Embryonic facial prominence (tissue), 1 donor: ENCODE measurements around the gene TTC39B.

Experiments used
- DNase-seq: peaks from one replicate; pipeline ENCODE4 v3.0.0-alpha.2; 2016; ENCODE audit errors: extremely low spot score

The TTC39B gene

DNA sequence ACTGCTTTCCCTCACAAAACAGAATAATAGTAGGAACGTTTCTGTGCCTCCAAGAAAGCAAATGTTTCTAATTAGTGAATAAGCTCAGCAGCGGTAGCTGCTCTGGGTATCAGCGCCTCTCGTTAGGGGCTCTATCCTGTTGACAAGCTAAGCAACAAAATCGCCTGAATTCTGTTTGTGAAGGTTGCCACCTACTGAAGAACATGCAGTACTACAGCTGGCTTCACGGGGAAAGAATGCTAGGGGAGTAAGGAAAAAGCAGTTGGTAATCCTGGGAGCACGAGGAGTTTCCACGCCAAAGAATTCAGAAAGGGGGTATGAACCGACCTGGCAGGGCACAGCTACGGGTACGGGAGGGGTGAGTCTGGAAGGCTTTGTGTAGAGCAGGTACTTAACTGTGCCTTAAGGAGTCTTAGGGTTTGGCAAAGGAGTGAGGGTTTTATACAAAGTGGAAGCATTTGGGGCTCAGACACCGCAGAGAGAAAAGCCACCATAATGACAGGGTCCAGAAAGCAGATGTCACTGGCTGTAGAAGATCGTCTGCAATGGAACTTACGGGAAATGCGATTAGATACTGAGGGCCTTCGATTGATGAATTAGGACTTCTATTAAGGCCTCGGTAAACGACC, 171.7 kb downstream of the TTC39B start:
- DNase-seq: peak; percentile 78

DNA sequence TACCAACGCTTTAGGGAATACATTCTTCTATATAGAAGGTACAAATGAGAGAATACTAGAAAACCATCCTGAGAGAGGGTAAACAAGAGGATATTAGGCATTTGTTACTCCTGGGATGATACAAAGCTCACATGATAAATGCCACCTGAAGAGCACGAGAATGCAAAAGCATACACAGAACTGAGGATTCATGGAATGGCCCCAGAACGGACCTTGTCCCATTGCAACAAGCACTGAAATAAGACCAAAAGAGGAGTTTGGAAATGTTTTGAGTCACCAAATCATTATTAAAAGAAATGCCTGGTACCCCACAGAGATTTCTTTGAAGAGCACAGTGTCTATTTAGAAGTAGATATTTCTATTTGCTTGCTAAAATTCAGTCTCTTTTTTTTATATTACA, 173.5 kb downstream of the TTC39B start:
- no peak for DNase-seq

DNA sequence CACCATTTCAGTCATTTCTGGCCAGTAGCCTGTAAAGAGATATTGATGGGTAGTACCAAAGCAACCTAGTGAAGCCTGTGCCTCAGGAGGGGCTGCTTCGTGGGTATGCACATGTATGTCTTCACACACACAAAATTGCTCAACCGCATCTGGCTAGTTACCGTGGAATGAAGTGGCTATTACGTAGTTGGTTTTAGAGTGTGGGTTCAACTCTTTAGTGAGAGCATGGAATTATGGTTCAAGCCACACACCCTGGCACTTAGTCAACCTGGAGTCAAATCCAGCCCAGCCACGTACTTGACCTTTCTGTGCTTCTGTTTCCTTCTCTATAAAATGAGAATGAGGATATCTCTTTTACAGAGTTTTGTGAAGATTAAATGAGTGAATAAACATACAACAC, 174.9 kb downstream of the TTC39B start:
- DNase-seq: no peak

DNA sequence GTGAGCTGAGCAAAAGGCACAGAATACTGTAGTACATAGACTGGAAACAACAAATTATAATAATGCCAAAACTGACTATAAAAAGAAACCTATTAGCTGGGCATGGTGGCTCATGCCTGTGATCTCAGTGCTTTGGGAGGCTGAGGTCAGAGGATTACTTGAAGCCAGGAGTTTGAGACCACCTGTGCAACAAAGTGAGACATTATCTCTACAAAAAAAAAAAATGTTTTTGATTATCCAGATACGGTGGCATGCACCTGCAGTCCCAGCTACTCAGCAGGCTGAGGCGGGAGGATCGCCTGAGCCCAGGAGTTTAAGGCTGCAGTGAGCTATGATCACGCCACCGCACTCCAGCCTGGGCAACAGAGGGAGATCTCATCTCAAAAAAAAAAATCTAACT, 175.9 kb downstream of the TTC39B start:
- DNase-seq: no peak

DNA sequence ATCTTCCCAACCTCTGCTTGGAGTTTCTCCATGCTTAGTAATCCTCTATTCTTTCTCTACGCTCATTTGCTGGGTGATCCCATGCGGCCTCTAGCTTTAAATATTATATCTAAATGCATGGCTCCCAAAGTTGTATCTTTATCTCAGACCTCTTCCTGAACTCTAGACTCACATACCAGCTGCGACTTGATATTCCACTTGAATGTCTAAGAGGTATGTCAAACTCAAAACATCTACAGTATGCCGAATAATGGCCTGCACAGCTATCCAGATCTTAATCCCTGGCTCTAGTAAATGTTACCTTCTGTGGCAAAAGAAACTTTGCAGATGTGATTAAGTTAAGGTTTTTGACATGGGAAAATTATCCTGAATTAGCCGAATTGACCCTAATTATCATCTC, 179.2 kb downstream of the TTC39B start:
- no peak for DNase-seq

DNA sequence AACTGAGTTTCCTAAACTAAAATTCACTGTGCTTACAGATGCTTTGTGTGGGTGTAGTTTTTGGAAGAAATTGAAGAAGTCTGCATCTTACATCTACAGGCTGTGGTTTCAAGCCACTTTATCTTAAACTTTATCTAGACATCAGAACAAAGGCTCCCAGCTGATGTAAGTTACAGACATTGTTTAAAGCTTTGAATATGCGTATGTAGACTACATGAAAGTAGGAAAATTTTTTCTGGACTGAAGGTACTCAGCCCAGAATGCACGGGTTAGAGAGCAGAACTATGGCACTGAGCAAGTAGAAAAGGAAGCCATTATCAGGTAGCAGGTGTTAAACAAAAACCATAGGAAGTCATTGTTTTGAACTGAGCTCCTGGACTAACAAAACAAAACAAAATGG, 185.4 kb downstream of the TTC39B start:
- no peak for DNase-seq

DNA sequence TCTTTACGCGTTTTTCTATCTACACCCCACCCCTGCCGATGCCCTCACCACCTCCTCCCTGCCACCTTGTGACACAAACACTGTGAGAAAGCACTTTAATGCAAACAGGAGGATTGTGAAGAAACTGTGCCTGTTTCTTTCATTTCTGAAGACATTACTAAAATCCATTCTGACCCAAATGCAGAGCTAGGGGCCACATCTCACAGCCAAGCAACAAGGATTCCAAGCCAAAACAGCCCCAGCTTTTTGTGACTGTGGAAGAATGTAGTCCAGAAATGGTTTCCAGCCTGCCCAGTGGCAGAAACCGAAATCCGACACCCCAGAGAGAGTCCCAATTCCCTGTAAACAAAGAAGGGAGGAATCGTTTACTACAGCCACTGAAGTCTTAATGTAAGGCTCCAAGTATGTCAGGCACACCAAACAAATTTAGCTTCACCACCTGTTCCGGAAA, 190.9 kb downstream of the TTC39B start:
- peak; percentile 23 for DNase-seq

DNA sequence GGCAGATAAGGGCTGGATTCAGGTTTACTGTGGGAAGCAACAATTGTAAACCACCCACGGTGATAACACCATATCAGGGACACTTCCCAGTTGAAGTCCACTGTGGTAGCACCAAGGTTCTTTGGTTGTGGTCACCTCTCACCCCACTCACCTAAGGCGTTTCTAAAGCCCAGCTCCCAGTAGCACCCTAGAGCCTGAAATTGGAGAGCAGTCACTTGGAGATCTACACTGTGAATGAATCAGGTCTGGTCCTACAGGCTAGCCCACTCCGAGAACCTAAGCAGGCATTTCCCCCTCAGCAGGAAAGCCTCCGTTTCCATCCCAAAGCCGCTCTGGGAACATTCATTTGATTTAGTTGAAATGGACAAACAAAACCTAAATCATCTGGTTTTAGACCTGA, 191.3 kb downstream of the TTC39B start:
- no peak for DNase-seq

DNA sequence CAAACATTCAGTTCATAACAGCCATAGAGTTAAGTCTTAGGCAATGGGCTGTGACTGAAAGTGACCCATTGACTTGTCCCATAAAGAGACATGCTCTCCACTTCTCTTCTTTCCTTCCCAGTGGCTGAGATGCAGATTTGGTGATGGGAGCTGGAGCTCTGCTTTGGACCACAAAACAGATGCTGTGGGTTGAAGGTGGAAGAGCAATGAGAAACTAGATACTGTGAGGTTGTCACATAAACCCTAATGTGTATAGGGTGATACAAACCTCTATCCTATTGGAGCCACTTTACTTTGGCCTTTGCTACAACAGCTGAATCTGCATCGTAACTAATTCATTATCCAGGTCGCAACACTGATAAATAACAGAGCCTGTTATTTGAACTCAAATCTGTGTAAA, 192.0 kb downstream of the TTC39B start:
- no peak for DNase-seq
